HG02973 (cell line): ENCODE results near the gene AP2A2.

Experiments used
- ATAC-seq: cut with Tn5 transposase; IDR thresholded peaks from one replicate; pipeline ENCODE4 v1.9.1; 2021; ENCODE audit warnings: moderate library complexity; ENCODE audit not compliant: unreplicated experiment

AP2A2 gene

DNA sequence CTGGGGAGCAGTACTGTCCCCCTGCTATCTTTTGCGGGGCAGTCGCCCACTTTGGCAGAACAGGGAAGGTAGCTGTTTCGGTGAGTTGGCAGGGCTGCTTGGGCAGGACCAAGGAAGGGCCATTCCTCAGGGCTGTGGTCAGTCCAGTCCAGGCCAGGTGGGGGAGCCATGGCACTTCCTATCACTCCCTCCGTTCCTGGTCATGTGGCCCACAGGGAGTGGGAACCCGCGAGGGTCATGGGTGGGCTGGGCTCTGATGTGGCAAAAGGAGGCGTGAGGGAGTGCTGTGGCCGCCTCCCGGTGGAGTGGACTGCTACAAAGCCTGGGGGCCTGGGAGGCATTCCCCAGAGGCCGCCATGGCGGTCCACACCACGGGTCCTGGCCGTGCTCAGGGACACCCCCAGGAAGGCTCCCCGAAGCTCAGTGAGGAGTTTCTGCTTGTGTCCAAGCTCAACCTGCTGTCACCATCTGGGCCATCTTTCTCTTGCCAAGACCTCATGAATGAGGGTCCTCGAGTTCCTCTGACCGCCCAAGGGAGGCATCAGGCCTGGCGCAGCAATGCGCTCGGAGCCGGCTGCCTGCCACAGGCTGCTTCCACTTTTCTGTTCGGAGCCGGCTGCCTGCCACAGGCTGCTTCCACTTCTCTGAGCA lies 27.0 kb upstream of the AP2A2 start:
- no peak for ATAC-seq

DNA sequence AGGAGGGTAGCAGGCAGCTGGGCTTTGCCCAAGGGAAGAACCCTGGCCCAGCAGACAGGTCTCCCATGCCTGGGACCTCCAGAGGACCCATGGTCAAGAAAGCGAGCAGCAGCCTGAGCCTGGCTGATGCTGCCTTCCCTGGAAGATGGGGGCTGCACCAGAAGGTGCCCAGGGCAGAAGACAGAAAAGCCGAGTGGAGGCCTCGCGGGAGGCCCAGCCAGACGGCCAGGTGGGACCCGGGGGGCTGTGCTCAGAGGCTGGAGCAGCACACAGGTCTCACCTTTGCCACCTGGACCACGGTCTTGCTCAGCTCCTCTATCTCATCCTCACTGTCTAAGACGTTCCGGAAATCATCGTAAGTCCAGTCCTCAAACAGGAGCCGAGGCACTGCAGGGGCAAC lies 25.9 kb upstream of the AP2A2 start:
- ATAC-seq = no peak

DNA sequence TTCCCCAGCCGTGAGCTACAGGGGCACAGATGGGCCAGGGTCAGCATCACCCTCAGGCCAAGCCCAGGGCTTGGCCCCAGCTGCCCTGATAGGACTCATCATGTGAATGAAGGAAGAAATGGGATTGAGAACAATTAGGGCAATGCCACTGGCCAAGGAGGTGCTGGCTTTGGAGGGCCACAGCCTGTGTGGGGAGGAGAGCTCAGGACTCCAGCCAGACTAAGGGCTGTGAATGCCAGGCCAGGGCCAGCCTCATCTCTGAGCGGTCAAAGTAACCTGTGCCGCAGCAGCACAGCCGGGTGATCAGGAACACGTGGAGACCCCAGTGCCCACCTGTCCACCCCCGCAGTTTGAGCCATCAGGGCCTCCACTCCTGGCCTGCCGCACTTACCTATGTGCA lies 25.1 kb upstream of the AP2A2 start:
- no peak for ATAC-seq

GRCh38 chr11:901452-902061 lies 24.1 kb upstream of the AP2A2 start:
- no peak for ATAC-seq

- ATAC-seq = no peak
These were observed 21.3 kb upstream of the AP2A2 start for GRCh38 chr11:904380-904779.

DNA sequence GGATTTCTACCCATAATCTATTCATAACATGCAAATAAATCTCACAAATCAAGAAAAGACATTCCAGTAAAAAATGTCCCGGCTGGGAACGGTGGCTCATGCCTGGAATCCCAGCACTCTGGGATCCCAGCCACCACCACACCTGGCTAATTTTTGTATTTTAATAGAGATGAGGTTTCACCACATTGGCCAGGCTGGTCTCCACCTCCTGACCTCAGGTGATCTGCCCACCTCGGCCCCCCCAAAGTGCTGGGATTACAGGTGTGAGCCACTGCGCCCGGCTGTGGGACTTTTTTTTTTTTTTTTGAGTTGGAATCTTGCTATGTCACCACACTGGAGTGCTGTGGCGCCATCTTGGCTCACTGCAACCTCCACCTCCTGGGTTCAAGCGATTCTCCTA lies 19.7 kb upstream of the AP2A2 start:
- no peak for ATAC-seq

GRCh38 chr11:907668-908067 lies 18.0 kb upstream of the AP2A2 start:
- no peak for ATAC-seq

GRCh38 chr11:908273-908672 lies 17.4 kb upstream of the AP2A2 start:
- no peak for ATAC-seq

GRCh38 chr11:909406-909805 lies 16.3 kb upstream of the AP2A2 start:
- no peak for ATAC-seq

GRCh38 chr11:910044-910588 lies 15.6 kb upstream of the AP2A2 start:
- ATAC-seq = no peak

- ATAC-seq = peak; percentile 76
These were observed 15.1 kb upstream of the AP2A2 start, which contains the start of gene CHID1 for GRCh38 chr11:910589-911030. Gene CHID1, minus strand, starts transcription at chr11:910810. Its CDS starts 5,994 bp downstream, at chr11:904816.

DNA sequence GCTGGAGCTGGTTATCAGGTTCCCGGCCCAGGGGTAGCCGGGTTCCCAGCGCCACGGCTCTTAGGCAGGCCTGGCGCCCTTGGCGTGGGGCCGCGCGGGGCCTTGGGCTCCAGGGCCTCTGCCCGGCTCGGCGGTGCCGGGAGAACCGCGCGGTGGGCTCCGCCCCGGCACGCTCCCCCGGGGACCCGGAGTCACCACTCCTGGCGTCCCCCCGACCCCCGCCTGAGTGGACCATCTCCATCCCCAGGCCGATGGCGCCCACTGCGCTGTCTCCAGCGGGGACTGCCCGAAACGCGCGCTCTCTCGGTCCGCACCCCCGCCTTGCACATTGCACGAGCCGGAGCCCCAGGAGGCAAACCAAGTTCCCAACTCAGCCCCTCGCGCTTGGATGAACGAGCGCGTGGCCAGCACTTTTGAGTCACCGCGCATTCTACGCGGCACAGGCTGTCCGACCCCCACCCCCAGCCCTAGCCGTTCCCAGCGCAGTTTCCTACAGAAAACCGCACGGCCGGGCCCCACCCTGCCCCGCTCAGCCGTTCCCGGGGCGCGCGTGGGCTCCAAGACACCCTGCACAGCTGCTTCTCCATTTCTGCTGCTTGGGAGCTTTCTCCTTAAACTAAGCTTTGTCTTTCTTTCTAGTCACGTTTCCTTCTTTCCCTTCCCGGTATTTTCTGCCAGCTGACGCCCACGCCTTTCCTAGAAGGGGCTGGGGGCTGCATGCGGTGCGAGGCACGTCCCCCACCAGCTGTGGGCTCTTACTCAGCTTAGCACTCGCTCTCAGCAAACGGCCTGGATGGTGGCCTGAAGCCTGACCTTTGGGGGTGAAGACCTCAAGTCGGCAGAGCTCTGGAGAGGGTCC lies 14.4 kb upstream of the AP2A2 start:
- ATAC-seq = peak; percentile 35

GRCh38 chr11:911890-912219 lies 13.8 kb upstream of the AP2A2 start:
- no peak for ATAC-seq

- no peak for ATAC-seq
These were observed 13.4 kb upstream of the AP2A2 start for GRCh38 chr11:912266-912665.

DNA sequence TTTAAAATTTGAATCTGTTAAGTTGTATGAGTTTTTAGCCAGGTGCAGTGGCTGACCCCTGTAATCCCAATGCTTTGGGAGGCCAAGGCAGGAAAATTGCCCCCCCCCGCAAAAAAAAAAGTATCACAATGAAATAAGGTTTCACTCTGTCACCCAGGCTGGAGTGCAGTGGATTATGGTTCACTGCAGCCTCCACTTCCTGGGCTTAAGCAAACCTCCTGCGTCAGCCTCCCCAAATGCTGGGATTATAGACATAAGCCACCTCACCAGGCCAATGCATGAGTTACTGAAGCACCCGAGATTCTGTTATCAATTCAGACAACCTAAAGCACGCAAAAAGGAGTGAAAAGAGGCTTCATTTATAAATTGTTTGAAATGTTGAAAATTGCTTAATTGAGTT lies 12.6 kb upstream of the AP2A2 start:
- ATAC-seq = no peak

DNA sequence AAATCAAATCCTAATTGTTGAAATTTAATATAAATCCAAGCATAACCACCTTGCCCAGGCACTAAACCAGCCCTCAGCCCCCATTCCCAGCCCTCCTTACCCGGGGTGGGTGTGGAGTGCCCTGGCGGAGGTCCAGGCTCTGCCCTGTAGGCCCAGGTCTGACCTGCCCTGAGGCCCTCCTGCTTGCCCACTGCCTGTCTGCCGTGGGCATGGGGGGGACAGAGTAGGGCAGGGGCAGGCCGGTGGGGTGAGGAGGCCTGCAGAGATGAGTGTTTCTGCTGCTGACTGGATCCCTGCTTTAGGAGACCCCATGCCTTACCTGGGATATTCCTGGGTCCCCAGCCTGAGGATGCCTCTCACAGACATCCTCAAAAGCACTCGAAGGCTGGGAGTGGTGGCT lies 11.5 kb upstream of the AP2A2 start:
- ATAC-seq = no peak

GRCh38 chr11:914747-915501 lies 10.7 kb upstream of the AP2A2 start:
- ATAC-seq = no peak

- ATAC-seq = no peak
These were observed 8.2 kb upstream of the AP2A2 start for GRCh38 chr11:917426-917825.

- ATAC-seq = no peak
These were observed 3.6 kb upstream of the AP2A2 start for GRCh38 chr11:921921-922678.

GRCh38 chr11:923691-924405 lies 1.8 kb upstream of the AP2A2 start:
- ATAC-seq = no peak
